Stimulated activated naive CD8-positive, alpha-beta T cell treated with anti-CD3 and anti-CD28 coated beads, Interleukin-15, amount 100 ng/mL, for 72 hours (primary cell): Measurements from ENCODE around the gene PSMC3IP.
A peak's percentile ranks its signal among the peaks of the same experiment; 100 is the strongest.
"Not testable (repeated sequence)": the region's sequence is repeated elsewhere in the genome, so short reads cannot be mapped to it uniquely, and the experiment has no call there.

Experiments used
- ATAC-seq: fragments of 150-1000 bp; cut with Tn5 transposase; 2 replicates; pipeline ENCODE4 v1.10.0; 2021; ENCODE audit warnings: mild to moderate bottlenecking, moderate library complexity
- DNase-seq, 2 donors: peaks; one replicate each; pipeline ENCODE4 v3.0.0; 2021 to 2022
- H3K27ac Mint-ChIP-seq, 2 donors: one replicate each; pipeline ENCODE4 v1.8.0; 2022; ENCODE audit warnings: mild to moderate bottlenecking in 2 of 2, mixed read lengths in 2 of 2, moderate library complexity in 2 of 2
- H3K27me3 Mint-ChIP-seq: one replicate; pipeline ENCODE4 v1.8.0; 2022; ENCODE audit warnings: mixed read lengths
- H3K4me1 Mint-ChIP-seq: one replicate; pipeline ENCODE4 v1.8.0; 2022; ENCODE audit warnings: mild to moderate bottlenecking, mixed read lengths
- H3K4me3 Mint-ChIP-seq, 2 donors: one replicate each; pipeline ENCODE4 v1.8.0; 2022; ENCODE audit warnings: mild to moderate bottlenecking in 2 of 2, mixed read lengths in 2 of 2, moderate library complexity in 1 of 2
- H3K9me3 Mint-ChIP-seq, 2 donors: one replicate each; pipeline ENCODE4 v1.8.0; 2022; ENCODE audit warnings: mixed read lengths in 2 of 2

Gene PSMC3IP

DNA sequence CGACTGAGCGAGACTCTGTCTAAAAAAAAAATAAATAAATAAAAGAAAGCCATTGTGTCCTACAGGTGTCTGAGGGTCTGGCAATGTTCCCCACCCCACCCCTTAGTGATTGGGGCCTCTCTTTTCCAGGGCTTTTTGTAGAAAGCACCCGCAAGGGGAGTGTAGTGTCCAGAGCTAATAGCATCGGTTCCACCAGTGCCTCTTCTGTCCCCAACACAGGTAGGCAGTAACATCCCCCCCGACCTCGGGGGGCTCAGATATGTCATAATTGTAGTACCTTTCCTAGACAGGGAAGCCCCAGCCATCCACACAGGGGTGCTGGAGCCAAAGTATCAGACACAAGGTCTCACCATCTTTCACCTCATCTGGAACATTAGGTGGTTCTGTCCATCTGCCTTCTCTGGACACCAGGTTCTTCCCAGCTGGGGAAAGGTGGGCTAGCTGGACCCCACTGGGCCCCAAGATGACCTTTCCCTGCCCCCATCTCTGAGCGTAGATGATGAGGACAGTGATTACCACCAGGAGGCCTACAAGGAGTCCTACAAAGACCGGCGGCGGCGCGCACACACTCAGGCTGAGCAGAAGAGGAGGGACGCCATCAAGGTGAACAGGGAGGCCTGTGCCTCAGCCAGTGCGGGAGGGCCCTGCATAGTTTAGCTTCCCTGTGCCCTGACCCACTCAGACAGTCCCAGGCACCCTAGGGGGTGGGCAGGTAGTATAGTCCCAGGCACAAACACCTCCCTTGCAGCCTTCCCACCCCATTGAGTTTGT is 9.0 kb downstream of the PSMC3IP start:
- Mint-ChIP-seq H3K4me3 (peak overlapping the region; percentile 46 to 94), H3K27ac (peak overlapping the region in 1 of 2 donors; percentile 95), H3K4me1 (peaks cover 90% of the 10 kb centered on the region), H3K9me3 (no peaks in the 10 kb centered on the region), H3K27me3 (no peaks in the 10 kb centered on the region)
- DNase-seq = no peak
- no peak for ATAC-seq

DNA sequence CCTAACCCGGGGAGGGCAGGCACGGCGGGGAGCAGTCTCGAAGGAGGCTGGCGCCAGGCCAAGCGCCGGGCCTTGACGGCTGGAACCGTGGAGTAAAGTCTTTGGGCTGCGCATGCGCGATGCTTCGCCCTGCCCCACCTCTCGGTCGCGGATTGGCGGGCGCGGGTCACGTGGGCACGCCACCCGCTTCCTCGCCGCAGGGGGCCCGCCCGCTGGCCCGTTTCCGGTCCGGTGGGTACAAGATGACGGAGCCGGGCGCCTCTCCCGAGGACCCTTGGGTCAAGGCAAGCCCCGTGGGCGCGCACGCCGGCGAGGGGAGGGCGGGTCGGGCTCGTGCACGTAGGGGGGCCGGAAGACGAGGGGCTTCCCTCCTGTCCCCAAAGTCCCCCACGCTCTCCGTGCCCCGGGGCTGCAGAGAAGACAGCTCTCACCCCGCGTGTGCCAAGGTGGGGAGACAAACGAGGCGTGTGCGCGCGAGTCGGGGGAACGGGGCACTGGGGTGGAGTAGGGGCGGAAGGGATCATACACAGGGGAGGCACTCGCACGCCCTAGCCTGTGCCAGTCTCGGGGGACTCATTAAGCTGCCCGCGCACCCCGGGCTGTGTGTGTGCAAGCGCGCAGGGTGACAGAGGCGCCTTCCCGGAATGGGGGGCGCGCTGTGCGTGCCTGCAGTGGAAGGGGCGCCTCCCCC is 10.5 kb downstream of the PSMC3IP start, which contains the start of gene MLX:
Gene MLX, plus strand, starts transcription at position 218 of the 691 bp plus-strand sequence. Its CDS starts 25 bp downstream, at position 243.
- Mint-ChIP-seq H3K27ac (peak within 1 kb of the TSS; percentile 93 to 95), H3K27me3 (no peaks in the 10 kb centered on the region), H3K4me1 (peaks cover 89% of the 10 kb centered on the region), H3K9me3 (no peaks in the 10 kb centered on the region), H3K4me3 (peak within 1 kb of the TSS; percentile 93 to 94)
- peak; percentile 82 for ATAC-seq
- peak; percentile 92 to 94 for DNase-seq

DNA sequence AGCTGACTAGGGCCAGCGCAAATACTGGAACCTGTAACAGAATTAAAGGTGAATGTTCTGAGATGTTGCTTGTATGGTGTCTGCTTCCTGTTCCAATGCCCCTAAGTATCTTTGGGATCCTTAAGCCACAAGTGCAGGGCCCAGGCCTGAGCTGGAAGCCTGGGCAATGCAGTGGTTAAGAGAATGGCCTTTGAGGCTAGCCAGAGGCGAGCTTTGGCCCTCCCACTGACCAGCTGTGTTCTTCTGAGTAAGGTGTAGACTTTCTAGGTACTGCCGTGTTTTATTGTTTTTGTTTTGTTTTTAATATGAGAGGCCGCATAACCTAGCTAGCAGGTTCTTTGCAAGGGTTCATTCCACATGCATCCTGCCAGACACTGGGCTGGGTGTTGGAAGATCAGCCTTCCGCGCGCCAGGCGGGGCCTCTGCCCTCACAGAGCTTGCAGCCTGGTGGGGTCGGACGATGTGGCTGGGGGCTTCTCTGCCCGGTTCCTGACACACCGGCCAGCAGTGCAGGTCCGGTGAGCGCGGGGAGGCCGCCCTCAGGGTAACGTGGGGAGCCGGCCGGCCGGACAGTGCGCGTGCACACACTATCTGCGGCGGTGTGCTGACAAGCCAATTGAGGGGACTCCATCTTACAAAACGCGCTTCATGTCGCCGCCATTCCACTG is 11.2 kb downstream of the PSMC3IP start:
- ATAC-seq (no peak), DNase-seq (no peak)
- Mint-ChIP-seq H3K27me3 (no peaks in the 10 kb centered on the region), H3K9me3 (no peaks in the 10 kb centered on the region), H3K27ac (peak overlapping the region; percentile 93 to 95), H3K4me1 (peaks cover 90% of the 10 kb centered on the region), H3K4me3 (peak overlapping the region; percentile 93 to 94)

DNA sequence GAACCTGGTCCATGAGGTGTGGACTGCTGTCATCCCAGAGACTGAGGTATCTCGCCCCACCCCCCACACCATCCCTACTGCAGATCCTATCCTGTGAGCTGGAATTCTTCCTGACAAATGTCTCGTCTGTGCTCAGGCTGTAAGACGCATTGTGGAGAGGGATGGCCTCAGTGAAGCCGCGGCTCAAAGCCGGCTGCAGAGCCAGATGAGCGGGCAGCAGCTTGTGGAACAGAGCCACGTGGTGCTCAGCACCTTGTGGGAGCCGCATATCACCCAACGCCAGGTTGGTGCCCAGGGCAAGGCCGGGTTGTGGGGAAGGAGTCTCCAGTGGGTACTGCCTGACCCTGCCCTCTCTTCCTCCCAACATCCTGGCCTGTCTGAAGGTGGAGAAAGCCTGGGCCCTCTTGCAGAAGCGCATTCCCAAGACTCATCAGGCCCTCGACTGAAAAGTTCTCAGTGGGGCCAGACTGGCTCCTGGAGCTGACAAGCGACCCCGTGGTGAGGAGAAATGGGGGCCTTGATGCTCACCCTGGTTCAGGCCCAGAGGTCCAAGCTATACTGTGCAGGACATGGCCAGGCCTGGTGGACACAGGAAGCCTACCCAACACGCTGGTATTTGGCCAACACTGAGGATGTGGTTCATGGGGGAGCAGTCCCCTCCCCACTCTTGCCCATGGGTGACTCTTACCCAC is 11.9 kb downstream of the PSMC3IP start:
- Mint-ChIP-seq H3K4me1 (peaks cover 86% of the 10 kb centered on the region), H3K9me3 (no peaks in the 10 kb centered on the region), H3K27ac (peak overlapping the region in 1 of 2 donors; percentile 95), H3K27me3 (no peaks in the 10 kb centered on the region), H3K4me3 (peak overlapping the region; percentile 93 to 94)
- ATAC-seq (no peak), DNase-seq (no peak)

DNA sequence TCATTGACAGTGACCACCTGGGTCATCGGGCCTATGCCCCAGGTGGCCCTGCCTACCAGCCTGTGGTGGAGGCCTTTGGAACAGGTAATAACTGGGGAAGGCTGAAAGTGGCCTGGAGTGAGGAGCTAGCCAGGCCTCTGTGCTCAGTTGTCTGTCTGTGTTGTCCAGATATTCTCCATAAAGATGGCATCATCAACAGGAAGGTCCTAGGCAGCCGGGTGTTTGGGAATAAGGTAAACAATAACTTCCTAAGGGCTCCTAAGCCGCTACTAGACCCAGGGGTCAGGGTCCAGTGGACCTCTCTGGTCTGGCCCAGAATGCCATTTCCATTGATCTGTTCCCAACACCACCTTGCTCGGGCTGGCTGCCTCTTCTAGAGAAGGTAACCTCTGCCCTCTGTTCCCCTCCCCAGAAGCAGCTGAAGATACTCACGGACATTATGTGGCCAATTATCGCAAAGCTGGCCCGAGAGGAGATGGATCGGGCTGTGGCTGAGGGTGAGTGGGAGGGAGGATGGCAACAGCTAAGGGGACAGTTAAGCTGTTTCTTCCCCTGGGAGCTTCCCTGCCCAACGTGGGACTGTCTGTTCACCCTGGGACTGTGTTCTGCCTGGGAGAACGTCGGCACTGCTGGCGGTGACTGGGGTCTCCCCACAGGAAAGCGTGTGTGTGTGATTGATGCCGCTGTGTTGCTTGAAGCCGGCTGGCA is 12.6 kb downstream of the PSMC3IP start:
- H3K27ac Mint-ChIP-seq = no peak overlapping the region
- no peak overlapping the region for H3K4me3 Mint-ChIP-seq
- no peak for DNase-seq
- ATAC-seq = no peak
- no peaks in the 10 kb centered on the region for H3K9me3 Mint-ChIP-seq
- H3K27me3 Mint-ChIP-seq = no peaks in the 10 kb centered on the region
- peaks cover 85% of the 10 kb centered on the region for H3K4me1 Mint-ChIP-seq

DNA sequence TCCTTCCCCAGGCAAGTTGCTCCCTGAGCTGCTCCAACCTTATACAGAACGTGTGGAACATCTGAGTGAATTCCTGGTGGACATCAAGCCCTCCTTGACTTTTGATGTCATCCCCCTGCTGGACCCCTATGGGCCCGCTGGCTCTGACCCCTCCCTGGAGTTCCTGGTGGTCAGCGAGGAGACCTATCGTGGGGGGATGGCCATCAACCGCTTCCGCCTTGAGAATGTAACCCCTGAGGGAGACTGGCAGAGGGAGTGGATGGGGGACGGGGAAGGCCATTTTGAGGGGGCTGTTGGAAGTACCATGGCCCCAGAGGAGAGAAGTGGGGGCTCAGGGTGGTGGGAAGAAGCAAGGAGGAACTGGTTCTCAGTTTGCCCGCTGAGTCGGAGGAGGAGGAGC is 13.6 kb downstream of the PSMC3IP start:
- H3K27ac Mint-ChIP-seq = peak overlapping the region; percentile 23 to 71
- DNase-seq (no peak), ATAC-seq (no peak)
- H3K9me3 Mint-ChIP-seq = no peaks in the 10 kb centered on the region
- peak overlapping the region; percentile 93 to 98 for H3K4me3 Mint-ChIP-seq
- peaks cover 75% of the 10 kb centered on the region for H3K4me1 Mint-ChIP-seq
- H3K27me3 Mint-ChIP-seq = no peaks in the 10 kb centered on the region

DNA sequence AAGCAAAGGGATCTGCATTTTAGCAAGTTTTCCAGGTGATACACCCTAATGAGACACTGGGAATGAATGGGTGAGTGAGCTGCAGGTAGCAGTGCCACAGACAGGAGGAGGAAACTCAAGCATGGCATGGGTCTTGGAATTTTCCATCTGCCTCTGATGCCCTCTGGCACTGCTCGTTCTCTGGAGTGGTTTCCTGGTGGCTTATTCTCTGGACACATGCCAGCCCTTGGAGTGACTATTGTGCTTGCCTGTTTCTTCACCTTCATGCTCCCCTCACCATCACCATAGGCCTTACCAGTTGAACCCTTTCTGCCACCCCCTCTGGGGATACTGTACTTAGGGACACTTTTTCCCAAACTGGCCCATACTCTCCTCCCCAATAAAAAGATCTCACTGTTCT is 14.0 kb downstream of the PSMC3IP start:
- H3K27me3 Mint-ChIP-seq = no peaks in the 10 kb centered on the region

DNA sequence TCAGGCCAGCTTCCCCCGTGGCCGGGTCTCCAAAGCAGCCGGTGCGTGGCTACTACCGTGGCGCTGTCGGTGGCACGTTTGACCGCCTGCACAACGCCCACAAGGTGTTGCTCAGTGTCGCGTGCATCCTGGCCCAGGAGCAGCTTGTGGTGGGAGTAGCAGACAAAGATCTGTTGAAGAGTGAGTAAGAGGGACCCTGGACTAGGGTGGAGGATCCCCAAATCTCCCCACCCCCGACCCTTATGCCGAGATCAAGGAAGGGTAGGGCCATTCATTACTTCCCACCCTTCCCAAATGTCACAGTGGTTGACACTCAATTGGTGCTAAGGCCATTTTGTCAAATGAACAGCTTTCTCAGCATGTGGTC is 14.4 kb downstream of the PSMC3IP start:
- Mint-ChIP-seq H3K27me3 (no peaks in the 10 kb centered on the region), H3K4me1 (peaks cover 68% of the 10 kb centered on the region), H3K27ac (peak overlapping the region; percentile 81 to 99), H3K9me3 (no peaks in the 10 kb centered on the region), H3K4me3 (peak overlapping the region; percentile 93 to 98)
- DNase-seq (no peak), ATAC-seq (no peak)

More for the DNA sequence above, 14.0 kb downstream of the PSMC3IP start:
- peak overlapping the region in 1 of 2 donors; percentile 23 for H3K27ac Mint-ChIP-seq
- no peaks in the 10 kb centered on the region for H3K9me3 Mint-ChIP-seq
- DNase-seq (no peak), ATAC-seq (no peak)
- peaks cover 71% of the 10 kb centered on the region for H3K4me1 Mint-ChIP-seq
- H3K4me3 Mint-ChIP-seq = peak overlapping the region; percentile 93 to 98

DNA sequence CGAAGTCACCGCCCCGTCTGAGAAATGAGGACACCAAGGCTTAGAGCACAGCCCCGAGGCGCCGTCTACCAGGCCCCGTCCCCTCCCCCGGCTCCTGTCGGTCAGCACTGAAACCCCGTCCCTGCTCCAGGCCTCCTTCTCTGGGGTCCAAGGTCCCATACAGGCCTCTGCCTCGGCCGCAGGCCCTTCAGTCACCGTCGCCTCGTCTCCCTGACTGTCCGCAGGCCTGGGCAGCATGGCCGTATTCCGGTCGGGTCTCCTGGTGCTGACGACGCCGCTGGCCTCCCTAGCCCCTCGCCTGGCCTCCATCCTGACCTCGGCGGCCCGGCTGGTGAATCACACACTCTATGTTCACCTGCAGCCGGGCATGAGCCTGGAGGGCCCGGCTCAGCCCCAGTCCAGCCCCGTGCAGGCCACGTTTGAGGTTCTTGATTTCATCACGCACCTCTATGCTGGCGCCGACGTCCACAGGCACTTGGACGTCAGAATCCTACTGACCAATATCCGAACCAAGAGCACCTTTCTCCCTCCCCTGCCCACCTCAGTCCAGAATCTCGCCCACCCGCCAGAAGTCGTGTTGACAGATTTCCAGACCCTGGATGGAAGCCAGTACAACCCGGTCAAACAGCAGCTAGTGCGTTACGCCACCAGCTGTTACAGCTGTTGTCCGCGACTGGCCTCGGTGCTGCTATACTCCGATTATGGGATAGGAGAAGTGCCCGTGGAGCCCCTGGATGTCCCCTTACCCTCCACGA is 15.0 kb downstream of the PSMC3IP start:
- Mint-ChIP-seq H3K9me3 (no peaks in the 10 kb centered on the region), H3K27ac (peak overlapping the region; percentile 97 to 99), H3K4me1 (peaks cover 62% of the 10 kb centered on the region), H3K27me3 (no peaks in the 10 kb centered on the region), H3K4me3 (peak overlapping the region; percentile 93 to 98)
- ATAC-seq (peak; percentile 4), DNase-seq (no peak)

DNA sequence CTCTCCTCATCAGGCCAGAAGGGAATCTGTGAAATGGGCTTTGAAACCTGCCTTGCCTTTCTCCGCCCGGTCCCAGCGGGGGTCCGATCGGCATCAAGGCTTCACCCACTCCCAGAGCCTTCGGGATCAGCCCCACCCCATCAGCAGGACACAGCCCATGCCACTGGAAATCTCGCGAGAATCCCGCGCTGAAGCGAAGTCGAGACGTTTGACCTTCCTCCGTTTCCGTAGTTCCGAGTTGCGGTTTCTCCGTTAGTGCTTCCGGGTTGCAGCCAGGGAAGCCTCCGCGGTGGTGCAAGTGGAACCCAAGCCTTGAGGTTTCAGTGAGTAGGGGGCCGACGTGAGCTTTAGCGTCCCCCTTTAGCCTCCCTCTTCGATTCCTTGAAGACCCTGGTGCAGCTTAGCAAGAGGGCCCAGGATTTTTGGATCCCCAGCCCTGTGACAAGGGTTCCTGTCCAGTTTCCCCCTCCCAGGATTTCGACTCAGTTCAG is 15.6 kb downstream of the PSMC3IP start, which contains the start of gene COASY:
Gene COASY, plus strand, starts transcription at position 252 of the 491 bp plus-strand sequence. CDS start 475 bp downstream, outside the sequence.
- peak; percentile 89 to 94 for DNase-seq
- peak within 1 kb of the TSS; percentile 93 to 98 for H3K4me3 Mint-ChIP-seq
- peaks cover 58% of the 10 kb centered on the region for H3K4me1 Mint-ChIP-seq
- peak within 1 kb of the TSS; percentile 97 to 99 for H3K27ac Mint-ChIP-seq
- no peaks in the 10 kb centered on the region for H3K27me3 Mint-ChIP-seq
- H3K9me3 Mint-ChIP-seq = no peaks in the 10 kb centered on the region
- peak; percentile 80 for ATAC-seq

DNA sequence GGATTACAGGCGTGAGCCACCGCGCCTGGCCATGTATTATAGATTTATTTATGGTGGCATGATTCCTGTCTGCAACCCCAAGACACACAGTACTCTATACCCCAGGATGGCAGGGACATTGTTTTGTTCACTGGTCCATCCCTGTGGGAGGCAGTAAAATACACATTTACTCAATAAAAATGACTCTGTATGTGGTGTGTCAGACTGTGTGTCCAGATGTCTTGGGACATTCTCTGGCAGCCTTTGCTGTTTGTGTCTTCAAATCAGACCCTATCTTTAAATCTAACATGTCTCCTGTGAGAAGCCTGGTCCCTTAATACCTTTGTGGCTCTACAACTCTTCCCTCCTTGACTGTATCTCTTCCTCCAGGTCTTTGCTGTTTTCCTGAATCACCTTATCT is 17.3 kb downstream of the PSMC3IP start:
- Mint-ChIP-seq H3K4me3 (no peak overlapping the region), H3K27me3 (no peaks in the 10 kb centered on the region), H3K9me3 (no peaks in the 10 kb centered on the region), H3K4me1 (peaks cover 55% of the 10 kb centered on the region), H3K27ac (peak overlapping the region in 1 of 2 donors; percentile 36)
- DNase-seq (no peak), ATAC-seq (no peak)

DNA sequence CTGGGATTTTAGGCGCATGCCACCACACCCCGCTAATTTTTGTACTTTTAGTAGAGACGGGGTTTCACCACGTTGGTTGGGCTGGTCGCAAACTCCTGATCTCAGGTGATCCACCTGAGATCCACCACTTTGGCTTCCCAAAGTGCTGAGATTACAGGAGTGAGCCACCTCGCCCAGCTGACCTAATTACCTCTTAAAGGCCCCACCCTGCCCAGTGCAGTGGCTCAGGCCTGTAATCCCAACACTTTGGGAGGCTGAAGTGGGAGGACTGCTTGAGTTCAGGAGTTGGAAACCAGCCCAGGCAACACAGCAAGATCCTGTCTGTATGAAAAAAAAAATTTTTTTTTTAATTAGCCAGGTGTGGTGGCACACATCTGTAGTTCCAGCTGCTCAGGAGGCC is 18.5 kb downstream of the PSMC3IP start:
- Mint-ChIP-seq H3K9me3 (no peaks in the 10 kb centered on the region), H3K4me1 (peaks cover 51% of the 10 kb centered on the region), H3K4me3 (no peak overlapping the region), H3K27ac (no peak overlapping the region), H3K27me3 (no peaks in the 10 kb centered on the region)
- no peak for ATAC-seq
- no peak for DNase-seq

DNA sequence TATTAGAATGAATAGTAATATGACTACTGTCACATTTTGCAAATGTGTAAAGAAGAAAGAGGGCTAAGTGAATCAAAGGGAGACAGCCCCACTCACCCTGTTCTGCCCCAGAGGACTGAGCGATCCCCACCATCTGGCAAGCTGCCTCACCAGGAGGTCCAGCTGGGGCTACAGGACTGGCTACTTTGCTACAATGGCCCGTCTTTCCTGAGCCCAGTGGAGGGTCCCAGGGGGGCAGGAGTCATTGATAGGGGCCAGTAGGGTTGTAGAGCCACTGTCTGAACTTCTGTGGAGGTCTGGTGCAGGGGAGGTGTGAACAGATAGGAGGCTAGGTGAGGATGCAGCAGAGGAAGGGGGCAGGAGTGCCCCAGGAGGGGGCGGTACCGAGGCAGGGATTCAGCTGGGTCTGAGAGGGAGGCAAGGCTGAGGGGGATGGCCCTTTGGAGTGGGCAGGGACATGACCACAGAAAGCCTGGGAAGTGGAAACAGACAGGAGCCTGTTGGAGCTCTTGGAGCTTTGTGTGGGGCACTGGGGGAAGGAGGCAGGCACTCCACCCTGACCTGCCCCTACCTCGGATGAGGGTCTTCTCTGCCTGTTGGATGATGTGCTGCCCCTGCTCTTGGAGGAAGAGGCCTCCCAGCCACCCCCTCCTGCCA is 21.4 kb downstream of the PSMC3IP start:
- not testable (repeated sequence) for H3K9me3 Mint-ChIP-seq, DNase-seq, H3K27me3 Mint-ChIP-seq
- ATAC-seq = peak; percentile 31
- Mint-ChIP-seq H3K27ac (peak overlapping the region in 1 of 2 donors; percentile 71), H3K4me1 (peaks cover 47% of the 10 kb centered on the region), H3K4me3 (peak overlapping the region in 1 of 2 donors; percentile 97)
